Measurements from ENCODE around the gene MYO5B.

DNA sequence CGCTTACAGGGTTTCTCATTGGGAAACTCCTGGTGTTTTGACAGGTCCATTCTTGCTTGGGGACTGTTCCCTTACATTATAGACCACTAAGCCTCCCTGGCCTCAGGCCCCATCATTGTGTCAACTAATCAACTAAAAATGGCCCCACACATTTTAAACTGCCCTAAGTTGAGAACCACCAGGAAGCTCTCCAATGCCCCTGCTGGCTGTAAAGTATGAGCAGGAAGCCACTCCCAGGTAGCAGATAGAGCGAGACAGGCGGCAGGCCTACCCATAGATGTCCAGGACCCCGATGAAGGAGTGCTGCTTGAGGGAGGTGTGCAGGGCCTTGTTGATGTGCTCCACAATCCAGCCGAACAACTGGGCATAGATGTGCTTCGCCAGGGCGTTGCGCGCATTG, 220.9 kb downstream of the MYO5B start:
- no peak for TF ChIP-seq POLR2A (IDR thresholded peaks at IDR 0.05)
- TF ChIP-seq, protein P1, sequence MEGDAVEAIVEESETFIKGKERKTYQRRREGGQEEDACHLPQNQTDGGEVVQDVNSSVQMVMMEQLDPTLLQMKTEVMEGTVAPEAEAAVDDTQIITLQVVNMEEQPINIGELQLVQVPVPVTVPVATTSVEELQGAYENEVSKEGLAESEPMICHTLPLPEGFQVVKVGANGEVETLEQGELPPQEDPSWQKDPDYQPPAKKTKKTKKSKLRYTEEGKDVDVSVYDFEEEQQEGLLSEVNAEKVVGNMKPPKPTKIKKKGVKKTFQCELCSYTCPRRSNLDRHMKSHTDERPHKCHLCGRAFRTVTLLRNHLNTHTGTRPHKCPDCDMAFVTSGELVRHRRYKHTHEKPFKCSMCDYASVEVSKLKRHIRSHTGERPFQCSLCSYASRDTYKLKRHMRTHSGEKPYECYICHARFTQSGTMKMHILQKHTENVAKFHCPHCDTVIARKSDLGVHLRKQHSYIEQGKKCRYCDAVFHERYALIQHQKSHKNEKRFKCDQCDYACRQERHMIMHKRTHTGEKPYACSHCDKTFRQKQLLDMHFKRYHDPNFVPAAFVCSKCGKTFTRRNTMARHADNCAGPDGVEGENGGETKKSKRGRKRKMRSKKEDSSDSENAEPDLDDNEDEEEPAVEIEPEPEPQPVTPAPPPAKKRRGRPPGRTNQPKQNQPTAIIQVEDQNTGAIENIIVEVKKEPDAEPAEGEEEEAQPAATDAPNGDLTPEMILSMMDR (IDR thresholded peaks at IDR 0.05), result no peak

Measured in Peyer's patch (tissue), 4 donors.